A549 (cell line): ENCODE measurements around the gene DRD2. TPM values are rescaled to one million over a fixed set of nuclear protein-coding genes. Genes with fewer than 3 reads are reported as not detected.
"Not testable (repeated sequence)": the region's sequence is repeated elsewhere in the genome, so short reads cannot be mapped to it uniquely, and the experiment has no call there.

Experiments
- ATAC-seq, 2 experiments: fragments of 200-7000 bp in 1 of 2; fragments of >200 bp in 1 of 2; cut with Nextera tagmentation in 1 of 2; cut with Tn5 transposase in 1 of 2; 3 replicates each; pipeline versions ENCODE4 v1.8.0 to v1.9.1; 2018 to 2020; ENCODE audit warnings: mild to moderate bottlenecking in 1 of 2, moderate library complexity in 1 of 2
- CTCF ChIA-PET: fragments of 300-600 bp; sonication (Branson Sonifier 250); formaldehyde crosslinking; extraction: SDS; loops from one replicate; lab custom pipeline; 2021; ENCODE audit warnings: antibody characterized with exemption, inconsistent platforms; lab: Yijun Ruan, JAX
- POLR2A ChIA-PET: fragments of 350-600 bp; formaldehyde crosslinking; extraction: SDS; loops from one replicate; lab custom pipeline; 2021; ENCODE audit warnings: antibody characterized with exemption, inconsistent platforms; lab: Yijun Ruan, JAX
- DNase-seq, 2 experiments: peaks; one replicate each; pipeline versions ENCODE4 v3.0.0 to v3.0.0-alpha.2; 2011 to 2016; ENCODE audit warnings: low read depth in 1 of 2, low spot score in 1 of 2
- FAIRE-seq: peaks from 2 replicates; lab custom pipeline; 2011; peaks lifted over from hg19 to GRCh38; lab: Jason Lieb, UNC
- H3K27ac ChIP-seq, 2 experiments: fragments of >200 bp; sonication (Bioruptor Twin); formaldehyde crosslinking; 3 replicates each; pipeline ENCODE4 v1.5.1; 2016 to 2017
- H3K4me1 ChIP-seq: fragments of >200 bp; sonication (Bioruptor Twin); formaldehyde crosslinking; 3 replicates; pipeline ENCODE4 v1.6.1; 2016
- H3K4me2 ChIP-seq: fragments of >200 bp; sonication (Bioruptor Twin); formaldehyde crosslinking; 3 replicates; pipeline ENCODE4 v1.6.1; 2016
- H3K4me3 ChIP-seq: fragments of >200 bp; sonication (Bioruptor Twin); formaldehyde crosslinking; 3 replicates; pipeline ENCODE4 v1.5.1; 2016
- H3K9me3 ChIP-seq: fragments of >200 bp; sonication (Bioruptor Twin); formaldehyde crosslinking; 3 replicates; pipeline ENCODE4 v1.6.1; 2016
- EHF ChIP-seq: fragments of 250-450 bp; sonication (Bioruptor Pico); IDR thresholded peaks from 2 replicates; pipeline ENCODE4 v1.5.0; 2020; ENCODE audit warnings: mild to moderate bottlenecking
- EHMT2 ChIP-seq: fragments of 200-600 bp; sonication (generic); IDR thresholded peaks from 2 replicates; pipeline ENCODE4 v1.6.1; 2016; ENCODE audit warnings: antibody characterized with exemption, low read depth, mild to moderate bottlenecking, moderate library complexity
- FOSL2 ChIP-seq, 2 experiments: fragments of 450-650 bp in 1 of 2; fragments of >200 bp in 1 of 2; sonication (Bioruptor Twin) in 1 of 2; formaldehyde crosslinking; IDR thresholded peaks; 2 replicates each; pipeline versions ENCODE4 v1.5.0 to v1.6.1; 2016 to 2020; ENCODE audit warnings: mild to moderate bottlenecking in 1 of 2, moderate library complexity in 1 of 2
- GATA3 ChIP-seq: IDR thresholded peaks from 2 replicates; pipeline ENCODE4 v1.6.1; 2012; ENCODE audit warnings: borderline replicate concordance
- HDAC2 ChIP-seq: fragments of 200-600 bp; sonication (generic); IDR thresholded peaks from 2 replicates; pipeline ENCODE4 v1.6.1; 2016
- HOXB13 ChIP-seq: fragments of 250-450 bp; sonication (Bioruptor Pico); IDR thresholded peaks from 2 replicates; pipeline ENCODE4 v1.5.0; 2020; ENCODE audit warnings: low read depth, mild to moderate bottlenecking, moderate library complexity
- JUN ChIP-seq, 2 experiments: fragments of >200 bp; sonication (Bioruptor Twin); formaldehyde crosslinking; IDR thresholded peaks; 2 replicates in 1 of 2; 3 replicates in 1 of 2; pipeline ENCODE4 v1.6.1; 2016 to 2017
- JUNB ChIP-seq: fragments of >200 bp; sonication (Bioruptor Twin); formaldehyde crosslinking; IDR thresholded peaks from 2 replicates; pipeline ENCODE4 v1.6.1; 2016
- KDM5A ChIP-seq: fragments of 200-600 bp; sonication (generic); IDR thresholded peaks from 2 replicates; pipeline ENCODE4 v1.6.1; 2016; ENCODE audit warnings: antibody characterized with exemption, mild to moderate bottlenecking
- MAFK ChIP-seq: fragments of 450-650 bp; IDR thresholded peaks from 2 replicates; pipeline ENCODE4 v1.6.1; 2014; ENCODE audit not compliant: partially characterized antibody
- MAZ ChIP-seq: fragments of 150-350 bp; IDR thresholded peaks from 2 replicates; pipeline ENCODE4 v1.6.1; 2014; ENCODE audit warnings: antibody characterized with exemption, low read depth, low read length, borderline replicate concordance
- POLR2A ChIP-seq: IDR thresholded peaks from 2 replicates; pipeline ENCODE4 v1.6.1; 2012; ENCODE audit warnings: mild to moderate bottlenecking, low read length
- RAD21 ChIP-seq, 2 experiments: fragments of >200 bp in 1 of 2; sonication (Bioruptor Twin) in 1 of 2; formaldehyde crosslinking in 1 of 2; IDR thresholded peaks in 1 of 2; conservative IDR thresholded peaks in 1 of 2; 2 replicates in 1 of 2; 3 replicates in 1 of 2; pipeline ENCODE4 v1.6.1; 2012 to 2018; ENCODE audit warnings: inconsistent platforms in 1 of 2
- SREBF2 ChIP-seq: fragments of 450-650 bp; IDR thresholded peaks from 2 replicates; pipeline ENCODE4 v1.6.1; 2014; ENCODE audit warnings: mild to moderate bottlenecking, moderate library complexity
- TFCP2L1 ChIP-seq: fragments of 250-450 bp; sonication (Bioruptor Pico); IDR thresholded peaks from 2 replicates; pipeline ENCODE4 v1.5.0; 2021; ENCODE audit warnings: mild to moderate bottlenecking
- TP53 ChIP-seq: fragments of 250-450 bp; sonication (Bioruptor Pico); IDR thresholded peaks from 2 replicates; pipeline ENCODE4 v1.5.0; 2021; ENCODE audit warnings: mild to moderate bottlenecking, moderate library complexity
- ZNF302 ChIP-seq: fragments of 250-450 bp; sonication (Bioruptor Pico); IDR thresholded peaks from 2 replicates; pipeline ENCODE4 v1.9.0; 2021; ENCODE audit warnings: inconsistent platforms, mild to moderate bottlenecking, moderate library complexity
- WGBS: methylation state at CpG from one replicate; pipeline ENCODE4 v1.1.6; 2017; ENCODE audit errors: missing lambda C conversion rate; 5-methylcytosine and 5-hydroxymethylcytosine counted together
- polyA minus RNA-seq: library from RNA; depleted of rRNA, polyadenylated mRNA; stranded (reverse); fragments of >200 nt; gene quantifications from 2 replicates; pipeline ENCODE4 v1.2.3, GENCODE V29; 2011; rRNA and poly(A)+ RNA removed
- polyA plus RNA-seq, 4 experiments: library from polyadenylated mRNA; depleted of rRNA in 3 of 4; stranded (reverse); fragments of >200 nt; fragmentation: RNase III in 1 of 4; extraction: RNeasy Plus Mini Kit Qiagen cat#74134 plus additional on column Dnase treatment in 1 of 4; gene quantifications; 2 replicates in 3 of 4; 3 replicates in 1 of 4; pipeline ENCODE4 v1.2.3, GENCODE V29; 2011 to 2017
- TF ChIP-seq, protein P1 (sequence below): IDR thresholded peaks from 2 replicates; pipeline ENCODE4 v1.6.1; 2012; ENCODE audit warnings: low read depth, borderline replicate concordance
- TF ChIP-seq, protein P2 (sequence below): fragments of 200-600 bp; sonication (generic); IDR thresholded peaks from 2 replicates; pipeline ENCODE4 v1.6.1; 2016; ENCODE audit warnings: antibody characterized with exemption, mild to moderate bottlenecking, moderate library complexity
- TF ChIP-seq, protein P3 (sequence below): fragments of 250-450 bp; sonication (Bioruptor Pico); IDR thresholded peaks from 2 replicates; pipeline ENCODE4 v1.5.0; 2020; ENCODE audit warnings: low read depth, mild to moderate bottlenecking, moderate library complexity

DRD2 gene
- not detected in 2 replicates for polyA plus RNA-seq (2011; rRNA removed)
- not detected in 2 replicates for polyA plus RNA-seq (2012; cell fraction: cytosol; rRNA removed)
- polyA plus RNA-seq (2012; cell fraction: nucleus; rRNA removed) = not detected in 2 replicates
- polyA plus RNA-seq (2017; fragmentation: RNase III; extraction: RNeasy Plus Mini Kit Qiagen cat#74134 plus additional on column Dnase treatment) = not detected in 3 replicates
- polyA minus RNA-seq = not detected in 2 replicates

DNA sequence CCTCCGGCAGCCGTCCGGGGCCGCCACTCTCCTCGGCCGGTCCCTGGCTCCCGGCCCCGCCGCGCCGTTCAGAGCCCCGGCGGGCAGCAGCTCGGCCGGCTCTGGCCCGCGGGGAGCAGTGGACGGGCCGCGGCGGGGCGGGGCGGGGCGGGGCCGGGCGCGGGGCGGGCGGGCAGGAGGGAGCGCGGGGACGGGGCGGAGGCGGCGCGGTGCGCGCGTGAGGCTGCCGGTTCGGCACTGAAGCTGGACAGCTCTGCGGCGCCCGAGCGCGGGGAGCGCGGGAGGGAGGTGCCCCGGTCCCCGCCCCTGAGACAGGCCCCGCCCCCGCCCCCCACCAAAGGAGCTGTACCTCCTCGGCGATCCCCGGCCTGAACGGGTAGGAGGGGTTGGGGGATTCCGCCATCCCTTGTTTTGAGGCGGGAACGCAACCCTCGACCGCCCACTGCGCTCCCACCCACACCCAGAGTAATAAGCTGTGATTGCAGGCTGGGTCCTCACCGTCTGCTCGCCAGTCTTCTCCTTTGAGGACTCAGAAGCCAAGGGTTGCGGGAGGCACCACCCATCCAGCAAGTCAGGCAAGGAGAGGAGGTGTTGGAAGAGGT is at the start of gene DRD2:
TSS of gene DRD2 (minus strand) at position 239 of the 602 bp plus-strand sequence. CDS start 50,747 bp downstream, outside the sequence.
- FAIRE-seq (no peak), DNase-seq (no peak), ATAC-seq (peak in 1 of 2 experiments; percentile 59; a peak in 4 of 6 replicates)
- peak within 1 kb of the TSS; percentile 33 for H3K4me3 ChIP-seq
- H3K9me3 ChIP-seq = no peaks in the 10 kb centered on the region
- 53% methylated on average over 7 of the region's 65 CpGs for WGBS
- peak within 1 kb of the TSS; percentile 64 for H3K4me2 ChIP-seq
- no peak for TF ChIP-seq TP53 (CRISPR knock-in tag)
- TF ChIP-seq SREBF2 = no peak
- no peak for TF ChIP-seq GATA3
- no peak for TF ChIP-seq EHF (CRISPR knock-in tag)
- TF ChIP-seq, protein P1, sequence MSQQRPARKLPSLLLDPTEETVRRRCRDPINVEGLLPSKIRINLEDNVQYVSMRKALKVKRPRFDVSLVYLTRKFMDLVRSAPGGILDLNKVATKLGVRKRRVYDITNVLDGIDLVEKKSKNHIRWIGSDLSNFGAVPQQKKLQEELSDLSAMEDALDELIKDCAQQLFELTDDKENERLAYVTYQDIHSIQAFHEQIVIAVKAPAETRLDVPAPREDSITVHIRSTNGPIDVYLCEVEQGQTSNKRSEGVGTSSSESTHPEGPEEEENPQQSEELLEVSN = no peak
- no peak for TF ChIP-seq KDM5A
- no peak for TF ChIP-seq FOSL2 (IDR thresholded peaks at IDR 0.05)
- no peak for TF ChIP-seq FOSL2 (CRISPR knock-in tag; IDR thresholded peaks at IDR 0.05)
- TF ChIP-seq POLR2A = no peak
- no peak for TF ChIP-seq JUNB
- no peak for TF ChIP-seq HDAC2
- no peak for TF ChIP-seq RAD21 (conservative IDR thresholded peaks at IDR 0.05 in 1 of 2, IDR thresholded peaks at IDR 0.05 in 1 of 2)
- TF ChIP-seq, protein P2, sequence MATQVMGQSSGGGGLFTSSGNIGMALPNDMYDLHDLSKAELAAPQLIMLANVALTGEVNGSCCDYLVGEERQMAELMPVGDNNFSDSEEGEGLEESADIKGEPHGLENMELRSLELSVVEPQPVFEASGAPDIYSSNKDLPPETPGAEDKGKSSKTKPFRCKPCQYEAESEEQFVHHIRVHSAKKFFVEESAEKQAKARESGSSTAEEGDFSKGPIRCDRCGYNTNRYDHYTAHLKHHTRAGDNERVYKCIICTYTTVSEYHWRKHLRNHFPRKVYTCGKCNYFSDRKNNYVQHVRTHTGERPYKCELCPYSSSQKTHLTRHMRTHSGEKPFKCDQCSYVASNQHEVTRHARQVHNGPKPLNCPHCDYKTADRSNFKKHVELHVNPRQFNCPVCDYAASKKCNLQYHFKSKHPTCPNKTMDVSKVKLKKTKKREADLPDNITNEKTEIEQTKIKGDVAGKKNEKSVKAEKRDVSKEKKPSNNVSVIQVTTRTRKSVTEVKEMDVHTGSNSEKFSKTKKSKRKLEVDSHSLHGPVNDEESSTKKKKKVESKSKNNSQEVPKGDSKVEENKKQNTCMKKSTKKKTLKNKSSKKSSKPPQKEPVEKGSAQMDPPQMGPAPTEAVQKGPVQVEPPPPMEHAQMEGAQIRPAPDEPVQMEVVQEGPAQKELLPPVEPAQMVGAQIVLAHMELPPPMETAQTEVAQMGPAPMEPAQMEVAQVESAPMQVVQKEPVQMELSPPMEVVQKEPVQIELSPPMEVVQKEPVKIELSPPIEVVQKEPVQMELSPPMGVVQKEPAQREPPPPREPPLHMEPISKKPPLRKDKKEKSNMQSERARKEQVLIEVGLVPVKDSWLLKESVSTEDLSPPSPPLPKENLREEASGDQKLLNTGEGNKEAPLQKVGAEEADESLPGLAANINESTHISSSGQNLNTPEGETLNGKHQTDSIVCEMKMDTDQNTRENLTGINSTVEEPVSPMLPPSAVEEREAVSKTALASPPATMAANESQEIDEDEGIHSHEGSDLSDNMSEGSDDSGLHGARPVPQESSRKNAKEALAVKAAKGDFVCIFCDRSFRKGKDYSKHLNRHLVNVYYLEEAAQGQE = no peak
- no peak for TF ChIP-seq MAZ
- no peak for TF ChIP-seq JUN (IDR thresholded peaks at IDR 0.05)
- TF ChIP-seq MAFK = no peak
- TF ChIP-seq TFCP2L1 (CRISPR knock-in tag) = no peak
- TF ChIP-seq HOXB13 = no peak
- TF ChIP-seq ZNF302 = no peak
- no peak for TF ChIP-seq EHMT2
- TF ChIP-seq, protein P3, sequence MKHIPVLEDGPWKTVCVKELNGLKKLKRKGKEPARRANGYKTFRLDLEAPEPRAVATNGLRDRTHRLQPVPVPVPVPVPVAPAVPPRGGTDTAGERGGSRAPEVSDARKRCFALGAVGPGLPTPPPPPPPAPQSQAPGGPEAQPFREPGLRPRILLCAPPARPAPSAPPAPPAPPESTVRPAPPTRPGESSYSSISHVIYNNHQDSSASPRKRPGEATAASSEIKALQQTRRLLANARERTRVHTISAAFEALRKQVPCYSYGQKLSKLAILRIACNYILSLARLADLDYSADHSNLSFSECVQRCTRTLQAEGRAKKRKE (CRISPR knock-in tag) = no peak
- H3K4me1 ChIP-seq = peaks cover 4% of the 10 kb centered on the region; the same call in 1 of the 3 replicates
- no peak within 1 kb of the TSS for H3K27ac ChIP-seq
- CTCF ChIA-PET = no interaction called here
- POLR2A ChIA-PET = no interaction called here

DNA sequence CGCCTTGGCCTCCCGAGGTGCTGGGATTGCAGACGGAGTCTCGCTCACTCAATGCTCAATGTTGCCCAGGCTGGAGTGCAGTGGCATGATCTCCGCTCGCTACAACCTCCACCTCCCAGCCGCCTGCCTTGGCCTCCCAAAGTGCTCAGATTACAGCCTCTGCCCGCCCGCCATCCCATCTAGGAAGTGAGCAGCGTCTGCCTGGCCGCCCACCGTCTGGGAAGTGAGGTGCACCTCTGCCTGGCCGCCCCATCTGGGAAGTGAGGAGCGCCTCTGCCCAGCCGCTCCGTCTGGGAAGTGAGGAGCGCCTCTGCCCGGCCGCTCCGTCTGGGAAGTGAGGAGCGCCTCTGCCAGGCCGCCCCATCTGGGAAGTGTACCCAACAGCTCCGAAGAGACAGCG is 48.7 kb upstream of the DRD2 start:
- POLR2A ChIA-PET, H3K4me3 ChIP-seq, H3K9me3 ChIP-seq, H3K4me2 ChIP-seq, DNase-seq, FAIRE-seq, H3K27ac ChIP-seq, H3K4me1 ChIP-seq, ATAC-seq, CTCF ChIA-PET: not testable (repeated sequence)
- 60% methylated on average over 4 of the region's 24 CpGs for WGBS
